GM04504 (cell line): Measurements from ENCODE around the gene CSNK1G3.
"Not testable (repeated sequence)": the region's sequence is repeated elsewhere in the genome, so short reads cannot be mapped to it uniquely, and the experiment has no call there.

ENCODE experiments used
- DNase-seq: peaks from one replicate; pipeline ENCODE4 v3.0.0-alpha.2; 2012; ENCODE audit warnings: low read depth

Gene CSNK1G3

DNA sequence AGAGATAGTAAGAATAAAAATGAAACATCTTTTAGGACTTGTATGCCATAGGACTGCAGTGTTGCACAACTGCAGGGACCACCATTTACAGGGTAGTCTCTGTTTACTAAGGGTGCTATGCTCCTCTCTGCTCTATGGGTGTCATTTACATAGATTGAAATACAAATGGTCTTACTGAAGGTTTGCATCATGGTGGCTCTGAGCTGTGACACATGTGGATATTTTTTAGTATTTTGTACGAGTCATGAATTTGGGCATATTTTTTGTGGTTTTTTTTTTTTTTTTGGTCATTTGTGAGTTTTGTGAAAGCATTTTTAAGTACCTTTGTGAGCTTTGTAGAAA lies 47.4 kb downstream of the CSNK1G3 start:
- DNase-seq: no peak

DNA sequence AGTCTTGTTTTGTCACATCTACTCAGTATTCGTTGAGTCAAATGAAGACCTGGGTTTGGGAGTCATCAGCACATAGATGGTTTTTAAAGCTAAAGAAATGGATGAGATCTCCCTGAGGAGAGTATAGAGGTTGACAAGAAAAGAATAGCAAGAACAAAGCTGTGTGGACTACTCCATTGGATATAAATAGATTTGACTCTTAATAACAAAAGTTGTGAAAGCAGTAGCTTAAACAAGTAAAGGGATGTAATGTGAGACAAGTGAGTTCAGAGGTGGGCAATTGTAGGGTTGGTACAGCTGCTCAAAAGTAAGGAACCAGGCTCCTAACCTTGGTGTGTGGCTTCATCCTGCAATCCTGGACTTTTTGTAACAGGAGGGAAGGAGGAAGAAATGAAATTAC lies 49.3 kb downstream of the CSNK1G3 start:
- no peak for DNase-seq

DNA sequence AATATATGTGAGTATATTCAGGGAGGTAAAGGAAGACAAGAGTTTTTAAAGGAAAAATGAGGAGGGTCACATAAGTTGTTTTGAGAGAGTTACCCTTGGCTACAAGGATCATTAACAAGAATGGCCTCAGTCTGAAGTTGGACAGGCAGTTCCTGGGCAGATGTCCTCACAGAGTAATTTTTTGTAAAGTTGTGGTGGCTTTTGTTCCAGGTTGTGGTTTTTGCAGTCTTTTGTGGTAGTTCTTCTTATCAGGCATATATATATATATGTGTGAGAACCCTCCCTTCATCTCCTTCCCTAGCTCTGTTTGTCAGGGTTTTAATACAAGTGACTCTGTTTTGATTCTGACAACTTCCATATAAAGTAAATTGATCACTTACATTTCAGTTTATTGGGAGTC lies 60.0 kb downstream of the CSNK1G3 start:
- no peak for DNase-seq

DNA sequence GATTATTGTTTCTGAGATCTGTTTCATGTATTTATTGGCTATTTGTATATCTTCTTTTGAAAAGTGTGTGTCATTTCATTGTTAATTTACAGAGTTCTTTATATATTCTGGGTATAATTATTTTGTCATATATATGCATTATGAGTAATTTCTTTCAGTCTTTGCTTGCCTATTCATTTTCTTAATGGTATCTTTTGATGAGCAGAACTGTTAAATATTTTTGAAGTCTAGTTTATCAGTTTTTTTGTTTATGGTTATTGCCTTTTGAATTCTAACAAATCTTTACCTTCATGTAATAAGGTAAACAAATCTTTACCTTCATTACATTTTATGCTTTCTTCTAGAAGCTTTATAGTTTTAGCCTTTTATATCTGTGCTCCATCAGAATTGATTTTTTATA lies 66.4 kb downstream of the CSNK1G3 start:
- no peak for DNase-seq

DNA sequence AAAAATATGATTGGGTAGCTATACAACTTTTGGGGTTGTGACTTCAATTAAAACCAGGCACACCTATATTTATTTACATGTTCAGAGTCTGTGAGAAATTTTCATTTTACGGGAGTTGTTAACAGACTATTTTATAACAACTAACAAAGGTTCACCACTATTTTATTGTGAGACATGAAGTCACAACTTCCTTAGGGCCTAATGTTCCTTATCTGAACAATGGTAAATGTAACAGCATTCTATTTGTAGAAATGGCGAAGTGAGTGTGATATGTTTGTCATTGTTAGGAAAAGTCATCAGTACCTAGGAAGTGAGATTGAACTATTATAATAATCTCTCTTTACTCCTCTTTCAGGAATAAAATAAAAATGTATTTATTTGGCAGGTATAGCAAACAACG lies 67.4 kb downstream of the CSNK1G3 start:
- DNase-seq: no peak

DNA sequence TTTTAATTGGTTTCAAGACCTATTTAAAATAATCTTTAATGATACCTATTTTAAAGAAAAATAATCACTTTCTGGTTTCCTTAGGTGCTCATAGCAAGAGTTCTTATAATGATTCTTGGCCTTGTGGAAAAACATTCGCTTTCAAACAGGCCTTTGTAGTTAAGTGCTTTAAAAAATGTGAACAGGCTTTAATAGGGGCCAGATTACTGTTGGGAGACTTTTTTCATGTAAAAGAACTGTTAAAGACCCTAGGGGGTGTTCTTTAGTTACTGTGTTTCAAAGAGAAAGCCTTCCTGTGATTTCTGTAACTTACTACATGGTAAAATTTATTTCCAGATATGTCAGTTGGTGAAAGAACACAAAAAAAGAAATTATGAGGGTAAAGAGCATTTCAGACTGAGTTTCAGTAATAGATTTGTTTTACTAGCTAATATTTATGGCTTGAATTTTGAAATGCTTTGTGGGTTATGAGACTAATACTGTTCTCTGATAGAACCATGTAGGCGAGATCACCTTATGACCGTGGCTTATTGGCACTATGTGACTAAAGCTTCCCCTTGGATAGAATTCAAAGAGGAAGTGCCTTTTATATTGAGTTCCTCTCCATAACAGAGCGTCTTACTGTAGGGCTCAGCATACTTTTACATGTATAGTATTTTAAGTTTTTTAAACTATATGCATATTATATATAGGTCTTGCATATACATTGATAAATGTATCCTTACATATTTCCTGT lies 70.7 kb downstream of the CSNK1G3 start:
- no peak for DNase-seq

DNA sequence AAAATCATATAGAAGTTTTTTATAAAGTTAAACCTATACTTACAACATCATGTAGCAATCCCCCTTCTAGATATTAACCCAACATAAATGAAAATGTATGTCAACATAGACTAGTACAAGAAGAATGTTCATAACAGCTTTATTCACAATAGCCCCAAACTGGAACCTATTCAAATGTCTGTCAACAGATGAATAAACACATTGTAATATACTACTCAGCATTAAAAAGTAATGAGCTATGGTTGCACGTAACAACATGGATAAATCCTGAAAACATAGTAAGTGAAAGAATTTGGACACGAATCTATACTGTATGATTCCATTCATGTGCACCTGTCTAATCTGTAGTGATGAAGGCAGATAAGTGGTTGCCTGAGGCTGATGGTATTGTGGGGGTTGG lies 73.9 kb downstream of the CSNK1G3 start:
- DNase-seq: no peak

DNA sequence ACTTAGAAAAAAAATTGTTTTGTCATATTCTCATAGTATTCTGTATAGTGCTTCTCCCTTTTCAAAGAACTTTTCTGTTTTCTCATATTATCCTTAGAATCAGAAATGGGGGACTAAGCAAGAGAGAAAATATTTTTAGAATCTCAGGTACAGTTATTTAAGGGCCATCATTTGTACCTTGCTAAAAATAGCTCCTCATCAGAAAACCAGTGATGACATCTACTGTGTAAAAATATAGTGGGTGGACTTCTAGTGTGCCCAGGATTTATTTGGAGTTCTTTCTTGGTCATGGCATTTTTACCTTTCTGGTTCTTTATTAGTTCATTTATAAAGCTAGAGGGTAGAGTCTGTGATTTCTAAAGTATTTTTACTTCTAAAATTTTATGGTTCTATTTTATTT lies 82.5 kb downstream of the CSNK1G3 start:
- no peak for DNase-seq

DNA sequence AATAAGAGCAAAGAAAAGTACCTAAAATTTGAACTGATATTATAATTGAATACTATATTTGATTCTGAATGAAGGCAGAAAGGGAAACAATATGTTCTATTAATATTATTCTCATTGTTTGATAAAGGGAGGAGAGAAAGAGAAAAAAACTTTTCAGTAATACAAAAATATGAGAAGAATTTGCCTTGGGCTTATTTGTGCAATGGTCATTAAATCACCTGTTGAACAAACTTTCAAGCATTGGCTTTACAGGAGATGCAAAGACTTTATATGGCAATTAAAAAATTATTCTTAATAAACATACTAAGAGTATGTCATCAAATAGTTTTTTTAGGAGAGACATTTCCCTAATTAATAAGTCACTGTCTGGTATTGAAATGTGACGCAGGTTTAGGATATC lies 85.0 kb downstream of the CSNK1G3 start:
- no peak for DNase-seq

DNA sequence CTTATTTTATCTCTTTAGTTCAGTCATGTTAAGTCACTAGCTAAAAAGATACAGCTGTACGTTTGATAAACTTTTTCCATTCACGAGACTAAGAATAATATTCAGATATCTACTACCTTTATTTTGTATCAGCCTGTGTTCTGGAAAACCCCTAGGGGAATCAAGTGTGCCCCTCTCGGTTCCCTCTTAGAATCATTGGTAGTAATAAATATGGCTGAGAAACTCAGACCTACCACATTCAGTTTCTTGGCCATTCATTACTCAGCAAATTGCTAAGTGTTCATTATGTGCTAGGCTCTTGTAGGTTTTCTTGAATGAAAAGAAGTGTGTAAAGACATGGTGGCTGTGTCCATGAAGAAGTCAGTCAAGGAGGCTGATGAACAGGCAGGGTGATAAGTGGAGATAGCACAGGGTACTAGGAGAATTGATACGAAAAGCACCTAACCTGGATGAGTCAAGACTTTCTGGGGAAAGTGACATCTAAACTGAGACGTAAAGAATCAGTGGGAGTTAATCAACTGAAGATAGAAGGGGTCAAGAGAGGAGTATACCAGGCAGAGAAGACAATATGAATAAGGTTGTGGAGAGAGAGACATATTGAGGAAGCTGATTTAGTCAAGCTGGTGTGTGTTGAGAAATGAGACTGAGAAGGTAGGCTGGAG lies 86.2 kb downstream of the CSNK1G3 start:
- DNase-seq: no peak

DNA sequence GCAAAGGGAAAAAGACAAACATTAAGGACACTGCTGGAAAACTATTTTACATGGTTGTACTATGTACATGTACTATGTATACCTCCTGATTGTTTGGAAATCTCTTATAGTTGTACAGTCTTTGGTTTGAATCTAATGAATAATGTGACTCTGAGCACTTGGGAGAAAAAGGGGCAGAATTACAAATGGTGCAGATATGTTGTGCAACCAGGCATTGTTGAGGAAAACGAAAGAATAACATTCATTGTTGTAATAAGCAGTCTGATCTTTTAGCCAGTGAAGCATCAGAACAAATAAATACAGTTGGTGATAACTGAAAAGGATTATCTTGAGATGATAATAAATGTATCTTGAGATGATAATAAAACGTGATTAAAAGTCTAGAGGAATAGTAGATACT lies 87.2 kb downstream of the CSNK1G3 start:
- no peak for DNase-seq

DNA sequence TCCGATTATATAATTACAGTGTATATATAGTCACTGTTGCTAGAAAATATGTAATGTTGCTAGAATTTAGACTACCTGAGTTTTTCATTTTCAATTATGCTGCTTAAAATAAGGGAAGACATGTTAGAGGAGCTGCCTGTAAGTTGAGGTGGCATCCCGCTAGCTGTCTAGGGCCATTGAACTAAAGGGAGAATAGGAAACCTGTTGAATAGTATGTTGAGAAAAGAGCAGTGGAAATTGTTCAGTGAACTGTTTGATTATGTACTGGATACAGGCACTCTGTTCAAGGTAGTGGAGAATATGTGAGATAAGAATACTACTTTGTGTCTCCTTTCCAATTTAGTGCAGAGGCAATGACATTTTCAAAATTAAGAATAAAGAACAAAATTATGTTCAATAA lies 89.6 kb downstream of the CSNK1G3 start:
- no peak for DNase-seq

DNA sequence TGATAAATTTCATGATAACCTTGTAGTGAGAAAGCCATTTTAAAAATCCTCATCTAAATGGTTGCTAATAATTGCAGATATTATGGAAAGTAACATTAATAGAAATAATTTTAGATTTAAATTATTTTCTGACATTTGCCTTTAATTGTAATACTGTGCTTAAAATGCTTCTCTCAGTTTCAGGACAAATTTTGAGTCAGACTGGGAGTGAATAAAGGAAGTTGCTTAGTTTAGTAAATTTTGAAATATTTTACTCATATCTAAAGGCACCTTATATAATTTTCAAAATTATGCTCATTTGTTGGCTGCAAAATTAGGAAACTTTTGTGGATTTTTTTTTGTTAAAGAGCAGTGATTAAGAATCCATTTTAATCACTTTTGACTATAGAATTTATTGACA lies 93.8 kb downstream of the CSNK1G3 start:
- DNase-seq: no peak

DNA sequence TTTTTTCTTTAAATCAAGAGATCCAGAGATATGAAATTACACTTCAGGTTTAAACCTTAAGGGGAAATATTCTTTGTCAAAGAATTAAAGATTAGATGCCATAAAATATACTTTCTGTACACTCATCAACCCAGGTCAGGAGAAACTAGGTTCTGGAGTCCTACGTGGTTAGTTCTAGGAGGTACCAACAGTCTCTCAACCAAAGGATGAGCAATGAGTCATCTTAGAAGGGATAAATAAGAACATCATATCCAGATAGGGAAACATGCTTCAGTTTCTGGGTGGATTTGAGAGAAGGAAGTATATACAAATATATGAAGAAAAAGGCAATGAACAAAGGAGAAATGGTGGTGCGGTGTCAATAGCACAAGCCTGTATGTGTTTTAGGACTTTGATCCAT lies 98.2 kb downstream of the CSNK1G3 start:
- no peak for DNase-seq

DNA sequence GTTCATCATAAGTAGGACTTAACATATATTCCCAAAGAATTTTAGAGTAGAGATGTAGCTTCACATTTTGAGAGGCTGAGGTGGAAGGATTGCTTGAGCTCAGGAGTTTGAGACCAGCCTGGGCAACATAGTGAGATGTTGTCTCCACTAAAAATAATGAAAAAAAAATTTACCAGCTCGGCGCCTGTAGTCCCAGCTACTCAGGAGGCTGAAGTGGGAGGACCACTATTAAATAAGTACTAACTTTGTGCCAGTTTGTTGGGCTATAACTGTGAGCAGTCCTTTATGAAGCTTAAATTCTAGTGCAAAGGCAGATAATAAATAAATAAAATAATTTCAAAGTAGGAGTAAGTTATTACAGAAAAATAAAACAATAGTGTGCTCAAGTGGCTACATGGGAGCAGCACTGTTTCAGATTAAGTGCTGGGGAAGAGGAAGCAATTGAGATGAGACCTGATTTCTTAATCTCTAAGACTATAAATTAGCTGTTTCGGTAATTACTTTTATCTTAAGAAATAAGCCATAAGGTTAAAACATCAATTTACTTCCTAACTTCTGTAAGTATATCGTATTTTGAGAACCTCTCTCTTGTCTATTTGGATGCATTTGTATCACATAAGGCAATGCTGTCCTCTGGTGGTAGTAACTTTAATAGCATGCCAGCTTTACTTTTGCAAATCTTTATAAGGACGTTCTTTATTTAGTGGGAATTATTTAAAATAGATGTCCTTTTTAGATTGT lies 98.9 kb downstream of the CSNK1G3 start:
- DNase-seq: peak; percentile 27

DNA sequence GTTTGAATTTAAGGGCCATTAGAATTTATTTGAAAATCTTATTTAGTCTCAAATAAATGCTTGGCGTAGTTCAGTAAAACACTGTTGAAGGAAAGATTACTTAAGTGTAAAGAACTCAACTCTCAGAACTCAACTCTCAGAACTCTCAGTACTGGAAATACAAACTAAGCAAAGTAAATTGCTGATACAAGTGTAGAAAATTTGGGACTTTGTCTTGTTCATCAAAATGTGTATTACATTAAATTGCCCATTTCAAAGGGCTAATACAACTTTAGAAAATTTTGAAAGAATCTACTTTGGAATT lies 99.4 kb downstream of the CSNK1G3 start:
- no peak for DNase-seq

DNA sequence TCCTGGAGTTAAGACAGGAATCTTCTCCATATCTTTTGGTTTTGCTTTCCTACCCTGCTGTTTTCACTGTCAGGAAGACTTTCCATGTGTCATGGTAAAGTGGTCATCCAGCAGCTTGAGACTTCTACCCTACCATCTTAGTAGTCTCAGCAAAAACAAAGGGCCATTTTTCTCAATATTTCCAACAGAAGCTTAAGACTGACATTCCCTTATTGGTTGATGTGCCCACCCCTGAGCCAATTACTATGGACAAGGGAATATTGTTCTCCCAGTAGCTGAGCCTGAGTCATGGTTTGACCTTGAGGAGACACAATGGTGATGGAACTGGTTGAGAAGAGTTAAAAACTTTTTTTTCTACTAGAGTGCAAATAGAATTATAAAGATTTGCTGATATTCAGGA lies 105.6 kb downstream of the CSNK1G3 start:
- DNase-seq: no peak

DNA sequence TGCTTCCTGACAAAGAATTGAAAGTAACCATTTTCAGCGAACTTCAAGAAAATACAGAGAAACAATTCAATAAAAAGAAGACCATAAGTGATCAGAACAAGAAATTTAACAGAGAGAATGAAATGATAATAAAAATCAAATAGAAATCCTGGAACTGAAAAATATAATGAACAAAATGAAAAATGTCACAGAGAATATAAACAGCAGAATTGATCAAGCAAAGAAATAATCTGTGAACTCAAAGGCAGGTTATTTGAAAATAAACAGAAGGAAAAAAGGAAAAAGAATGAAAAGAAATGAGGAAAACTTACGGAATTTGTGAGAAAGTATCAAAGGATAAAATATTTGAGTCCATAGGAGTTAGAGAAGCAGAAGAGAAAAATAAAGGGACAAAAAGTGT lies 114.1 kb downstream of the CSNK1G3 start:
- DNase-seq: no peak

DNA sequence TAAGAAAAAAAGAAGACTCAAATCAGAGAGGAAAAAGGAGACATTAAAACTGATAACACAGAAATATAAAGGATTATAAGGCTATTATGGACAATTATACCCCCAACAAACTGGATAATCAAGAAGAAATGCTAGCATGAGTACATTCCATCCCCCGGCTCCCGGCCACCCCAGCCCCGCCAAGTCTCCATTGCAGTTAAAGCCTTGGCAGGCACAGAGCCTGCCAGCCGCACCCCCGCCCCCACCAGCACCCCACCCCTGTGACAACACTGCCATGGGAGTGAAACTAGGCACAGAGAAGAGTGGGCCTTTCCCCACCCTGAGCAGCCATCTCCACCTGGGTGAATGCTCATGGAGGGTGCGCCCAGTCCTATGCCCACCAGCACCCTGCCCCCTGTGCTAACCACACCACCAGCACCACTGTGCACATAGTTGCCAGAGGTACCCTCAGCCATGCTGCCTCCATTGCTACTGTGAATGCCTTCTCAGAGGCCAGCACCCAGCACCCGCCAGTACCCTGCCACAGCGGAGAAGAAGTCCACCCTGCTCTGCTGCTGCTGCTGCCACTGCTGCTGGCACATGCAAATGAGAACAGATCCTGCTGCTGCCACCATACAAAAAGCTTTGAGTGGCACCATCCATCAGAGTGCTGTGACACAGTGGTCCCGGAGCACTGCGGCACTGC lies 117.0 kb downstream of the CSNK1G3 start:
- DNase-seq: no peak

DNA sequence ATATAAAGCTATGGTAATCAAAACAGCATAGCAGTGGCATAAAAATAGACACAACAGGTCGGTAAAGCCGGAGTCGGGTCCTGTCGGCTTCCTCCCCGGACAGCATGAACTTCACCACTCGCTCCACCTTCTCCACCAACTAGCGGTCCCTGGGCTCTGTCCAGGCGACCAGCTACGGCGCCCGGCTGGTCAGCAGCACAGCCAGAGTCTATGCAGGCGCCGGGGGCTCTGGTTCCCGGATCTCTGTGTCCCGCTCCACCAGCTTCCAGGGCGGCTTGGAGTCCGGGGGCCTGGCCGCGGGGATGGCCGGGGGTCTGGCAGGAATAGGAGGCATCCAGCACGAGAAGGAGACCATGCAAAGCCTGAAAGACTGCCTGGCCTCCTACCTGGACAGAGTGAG lies 124.0 kb downstream of the CSNK1G3 start:
- DNase-seq: no peak

DNA sequence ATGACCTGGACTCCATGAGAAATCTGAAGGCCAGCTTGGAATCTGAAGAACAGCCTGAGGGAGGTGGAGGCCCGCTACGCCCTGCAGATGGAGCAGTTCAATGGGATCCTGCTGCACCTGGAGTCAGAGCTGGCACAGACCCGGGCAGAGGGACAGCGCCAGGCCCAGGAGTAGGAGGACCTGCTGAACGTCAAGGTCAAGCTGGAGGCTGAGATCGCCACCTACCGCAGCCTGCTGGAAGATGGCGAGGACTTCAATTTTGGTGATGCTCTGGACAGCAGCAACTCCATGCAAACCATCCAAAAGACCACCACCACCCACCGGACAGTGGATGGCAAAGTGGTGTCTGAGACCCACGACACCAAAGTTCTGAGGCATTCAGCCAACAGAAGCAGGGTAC lies 125.1 kb downstream of the CSNK1G3 start:
- not testable (repeated sequence) for DNase-seq

DNA sequence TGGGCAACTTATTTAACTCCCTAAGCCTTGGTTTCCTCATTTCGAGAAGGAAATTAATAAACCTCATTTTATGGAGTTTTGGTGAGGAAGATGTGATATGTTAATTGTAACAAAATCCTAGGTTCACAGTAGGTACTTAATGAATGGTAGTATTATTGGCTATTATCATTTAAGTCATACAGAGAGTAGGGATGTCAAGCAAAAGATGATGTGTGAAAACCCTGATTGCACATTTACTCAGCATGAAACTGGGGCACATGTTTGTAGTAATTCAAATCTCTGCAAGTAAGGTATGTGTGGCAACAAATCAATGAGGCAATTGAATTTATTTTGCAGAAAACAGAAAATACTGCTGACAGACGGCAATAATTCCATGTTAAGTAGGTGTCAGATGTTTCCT lies 127.3 kb downstream of the CSNK1G3 start:
- no peak for DNase-seq

DNA sequence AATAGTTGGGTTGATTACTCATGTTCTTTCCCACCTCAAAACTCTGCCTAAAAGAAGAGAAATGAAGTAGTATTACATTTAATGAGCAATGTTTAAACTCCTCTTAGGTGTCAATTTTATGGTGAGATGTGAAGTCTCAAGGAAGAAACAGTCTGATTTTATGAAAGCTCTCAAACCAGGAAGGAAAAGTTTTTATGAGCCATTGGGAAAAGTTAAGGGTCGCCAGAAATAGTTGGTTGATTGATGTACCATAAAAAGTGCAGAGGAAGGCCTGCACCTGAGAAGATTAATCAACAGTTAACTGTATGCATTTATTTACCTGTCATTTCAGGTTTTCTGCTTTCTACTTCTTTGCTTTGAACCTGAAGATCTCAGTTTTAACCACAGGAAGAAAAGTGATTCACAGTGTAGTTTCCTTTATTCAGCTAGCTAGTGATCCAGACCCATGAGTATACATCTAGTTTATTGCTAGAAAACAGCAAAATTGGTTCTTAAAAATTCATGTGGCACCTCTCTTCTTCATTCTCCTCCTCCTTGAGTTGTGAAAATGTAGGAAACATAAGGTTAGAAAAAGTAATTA lies 133.1 kb downstream of the CSNK1G3 start:
- no peak for DNase-seq
